ENCODE measurements around the gene C1RL. TPM values are rescaled to one million over a fixed set of nuclear protein-coding genes. Genes with fewer than 3 reads are reported as not detected.
"Not testable (repeated sequence)": the region's sequence is repeated elsewhere in the genome, so short reads cannot be mapped to it uniquely, and the experiment has no call there.

C1RL gene
- total RNA-seq, 6 donors from 2014 or later = 55.9 to 224 (median 82.7) TPM

GRCh38 chr12:7058163-7058845, 50.7 kb downstream of the C1RL start:
- Histone ChIP-seq H3K4me1 (peaks cover 6 to 23% (median 13%) of the 10 kb centered on the region in 4 donors), H3K36me3 (no peaks in the 10 kb centered on the region), H3K27ac (no peak overlapping the region), H3K27me3 (no peaks in the 10 kb centered on the region), H3K4me3 (no peak overlapping the region), H3K9me3 (no peaks in the 10 kb centered on the region)
- 75 to 86% methylated on average over 3 of the region's 3 CpGs for WGBS, 2 donors
- DNase-seq = peak in 1 of 2 donors; percentile 60
- no peak for ATAC-seq (ENCODE audit: low FRiP score in 2 of 2)
- TF ChIP-seq POLR2A (IDR thresholded peaks at IDR 0.05) (no peak), CTCF (IDR thresholded peaks at IDR 0.05) (no peak), POLR2AphosphoS5 (IDR thresholded peaks at IDR 0.05) (no peak), EP300 (IDR thresholded peaks at IDR 0.05) (no peak)

GRCh38 chr12:7055736-7056135, 53.3 kb downstream of the C1RL start:
- H3K27ac ChIP-seq; H3K9me3 ChIP-seq; ATAC-seq (ENCODE audit: low FRiP score in 2 of 2); H3K36me3 ChIP-seq; H3K4me3 ChIP-seq; DNase-seq; H3K27me3 ChIP-seq: not testable (repeated sequence)
- 92 to 94% methylated on average over 2 of the region's 2 CpGs for WGBS, 2 donors
- H3K4me1 ChIP-seq = peaks cover 6 to 16% (median 9%) of the 10 kb centered on the region in 4 donors

GRCh38 chr12:7054925-7055324, 54.1 kb downstream of the C1RL start:
- no peak for ATAC-seq (ENCODE audit: low FRiP score in 2 of 2)
- WGBS, 2 donors = 89 to 91% methylated on average over 4 of the region's 4 CpGs
- Histone ChIP-seq H3K36me3 (no peaks in the 10 kb centered on the region), H3K4me1 (peaks cover 1 to 8% (median 4%) of the 10 kb centered on the region in 4 donors), H3K27me3 (no peaks in the 10 kb centered on the region), H3K9me3 (no peaks in the 10 kb centered on the region), H3K4me3 (no peak overlapping the region), H3K27ac (no peak overlapping the region)
- no peak for DNase-seq
- TF ChIP-seq CTCF (IDR thresholded peaks at IDR 0.05) (no peak), EP300 (IDR thresholded peaks at IDR 0.05) (no peak), POLR2AphosphoS5 (IDR thresholded peaks at IDR 0.05) (no peak), POLR2A (IDR thresholded peaks at IDR 0.05) (no peak)

DNA sequence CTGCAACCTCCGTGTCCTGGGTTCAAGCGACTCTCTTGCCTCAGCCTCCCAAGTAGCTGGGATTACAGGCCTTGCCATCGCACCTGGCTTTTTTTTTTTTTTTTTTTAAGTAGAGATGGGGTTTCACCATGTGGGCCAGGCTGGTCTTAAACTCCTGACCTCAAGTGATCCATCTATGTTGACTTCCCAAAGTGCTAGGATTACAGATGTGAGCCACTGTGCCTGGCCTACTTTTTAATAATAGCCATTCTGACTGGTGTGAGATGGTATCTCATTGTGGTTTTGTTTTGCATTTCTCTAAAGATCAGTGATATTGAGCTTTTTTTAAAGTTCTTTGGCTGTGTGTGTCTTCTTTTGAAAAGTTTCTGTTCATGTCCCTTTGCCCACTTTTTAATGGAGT, 59.0 kb downstream of the C1RL start:
- 87% methylated on average over 3 of the region's 3 CpGs for WGBS, 2 donors
- not testable (repeated sequence) for H3K4me1 ChIP-seq

DNA sequence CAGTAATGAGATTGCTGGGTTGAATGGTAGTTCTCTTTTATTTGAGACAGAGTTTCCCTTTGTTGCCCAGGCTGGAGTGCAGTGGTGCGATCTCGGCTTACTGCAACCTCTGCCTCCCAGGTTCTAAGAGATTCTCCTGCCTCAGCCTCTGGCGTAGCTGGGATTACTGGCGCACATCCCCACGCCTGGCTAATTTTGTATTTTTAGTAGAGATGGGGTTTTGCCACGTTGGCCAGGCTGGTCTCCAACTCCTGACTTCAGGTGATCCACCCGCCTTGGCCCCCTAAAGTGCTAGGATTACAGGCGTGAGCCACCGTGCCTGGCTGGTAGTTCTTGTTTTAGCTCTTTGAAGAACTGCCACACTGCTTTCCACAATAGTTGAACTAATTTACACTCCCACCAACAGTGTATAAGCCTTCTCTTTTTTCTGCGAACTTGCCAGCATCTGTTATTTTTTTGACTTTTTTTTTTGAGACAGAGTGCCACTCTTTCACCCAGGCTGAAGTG, 59.5 kb downstream of the C1RL start:
- not testable (repeated sequence) for H3K4me1 ChIP-seq; H3K27me3 ChIP-seq; H3K4me3 ChIP-seq; H3K27ac ChIP-seq; DNase-seq; ATAC-seq (ENCODE audit: low FRiP score in 2 of 2); H3K9me3 ChIP-seq; H3K36me3 ChIP-seq
- 89 to 93% methylated on average over 10 of the region's 10 CpGs for WGBS, 2 donors

More for the DNA sequence above, 59.0 kb downstream of the C1RL start:
- not testable (repeated sequence) for ATAC-seq (ENCODE audit: low FRiP score in 2 of 2); DNase-seq; H3K9me3 ChIP-seq; H3K36me3 ChIP-seq; H3K27me3 ChIP-seq; H3K27ac ChIP-seq; H3K4me3 ChIP-seq

DNA sequence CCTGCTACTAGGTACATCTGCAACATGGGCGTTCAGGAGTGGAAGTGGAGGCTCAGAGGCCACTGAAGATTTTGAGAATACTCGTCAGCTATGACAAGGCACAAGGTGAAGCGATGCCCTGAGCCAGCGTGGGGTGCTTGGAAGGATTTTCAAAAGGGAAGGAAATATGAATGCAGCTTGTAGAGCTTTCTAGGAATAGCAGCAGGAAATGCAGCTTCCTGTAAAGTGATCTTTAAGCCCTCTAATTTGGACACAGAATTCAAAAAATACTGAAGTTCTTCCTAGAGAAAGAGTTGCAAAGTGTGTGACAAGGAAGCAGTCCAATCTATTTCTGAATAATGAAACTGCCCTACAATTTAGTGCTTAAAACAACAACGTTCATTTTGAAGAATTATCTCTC, 61.7 kb downstream of the C1RL start:
- ATAC-seq (ENCODE audit: low FRiP score in 2 of 2) = no peak
- Histone ChIP-seq H3K27ac (no peak overlapping the region), H3K4me3 (no peak overlapping the region), H3K36me3 (no peaks in the 10 kb centered on the region), H3K27me3 (no peaks in the 10 kb centered on the region), H3K9me3 (no peaks in the 10 kb centered on the region), H3K4me1 (peaks cover 0 to 10% (median 3%) of the 10 kb centered on the region in 4 donors)
- 41 to 42% methylated on average over 5 of the region's 5 CpGs for WGBS, 2 donors
- TF ChIP-seq POLR2AphosphoS5 (IDR thresholded peaks at IDR 0.05) (no peak), EP300 (IDR thresholded peaks at IDR 0.05) (no peak), POLR2A (IDR thresholded peaks at IDR 0.05) (no peak), CTCF (IDR thresholded peaks at IDR 0.05) (no peak)
- DNase-seq = no peak
